GM21737 (cell line): ENCODE data around the gene TREML2.
"Not testable (repeated sequence)": the region's sequence is repeated elsewhere in the genome, so short reads cannot be mapped to it uniquely, and the experiment has no call there.

Source experiments
- ATAC-seq: cut with Tn5 transposase; IDR thresholded peaks from one replicate; pipeline ENCODE4 v1.9.1; 2021; ENCODE audit warnings: mild to moderate bottlenecking, moderate library complexity; ENCODE audit not compliant: unreplicated experiment

The TREML2 gene

DNA sequence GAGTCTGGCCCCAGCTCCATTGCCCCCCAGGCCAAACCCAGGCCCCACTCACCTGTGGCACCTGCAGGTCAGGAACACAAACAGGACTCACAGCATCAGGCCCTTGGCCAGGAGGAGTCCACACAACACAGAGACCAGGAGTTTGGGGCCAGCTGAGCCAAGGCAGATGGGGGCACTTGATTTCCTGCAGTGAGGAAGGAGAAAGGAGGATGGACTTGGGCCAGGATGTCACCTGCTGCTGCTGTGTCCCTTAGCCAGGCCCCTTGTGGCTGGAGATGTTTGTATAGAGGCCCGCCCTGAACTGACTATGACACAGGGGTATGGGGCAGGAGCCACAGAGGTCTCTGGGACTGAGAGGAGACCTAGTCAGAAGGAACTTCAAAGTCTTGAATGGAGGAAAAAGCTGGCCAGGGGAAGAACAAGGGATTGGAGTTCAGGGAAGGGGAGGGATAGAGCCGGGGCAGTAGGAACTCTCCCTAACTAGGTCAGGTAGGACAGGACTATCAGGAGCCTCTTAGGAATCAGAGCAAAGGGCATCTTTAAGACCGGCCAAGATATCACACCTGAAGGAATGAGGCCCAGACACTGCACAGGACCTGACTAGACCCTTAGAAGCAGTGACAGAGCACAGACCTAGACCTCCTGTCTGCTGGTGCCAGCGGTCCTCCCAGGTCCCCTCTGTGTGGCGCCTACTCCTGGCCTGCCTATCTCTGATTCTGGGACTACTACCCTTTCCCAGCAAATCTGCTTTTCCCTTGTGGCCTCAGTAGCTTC is 8.8 kb upstream of the TREML2 start:
- ATAC-seq: no peak

DNA sequence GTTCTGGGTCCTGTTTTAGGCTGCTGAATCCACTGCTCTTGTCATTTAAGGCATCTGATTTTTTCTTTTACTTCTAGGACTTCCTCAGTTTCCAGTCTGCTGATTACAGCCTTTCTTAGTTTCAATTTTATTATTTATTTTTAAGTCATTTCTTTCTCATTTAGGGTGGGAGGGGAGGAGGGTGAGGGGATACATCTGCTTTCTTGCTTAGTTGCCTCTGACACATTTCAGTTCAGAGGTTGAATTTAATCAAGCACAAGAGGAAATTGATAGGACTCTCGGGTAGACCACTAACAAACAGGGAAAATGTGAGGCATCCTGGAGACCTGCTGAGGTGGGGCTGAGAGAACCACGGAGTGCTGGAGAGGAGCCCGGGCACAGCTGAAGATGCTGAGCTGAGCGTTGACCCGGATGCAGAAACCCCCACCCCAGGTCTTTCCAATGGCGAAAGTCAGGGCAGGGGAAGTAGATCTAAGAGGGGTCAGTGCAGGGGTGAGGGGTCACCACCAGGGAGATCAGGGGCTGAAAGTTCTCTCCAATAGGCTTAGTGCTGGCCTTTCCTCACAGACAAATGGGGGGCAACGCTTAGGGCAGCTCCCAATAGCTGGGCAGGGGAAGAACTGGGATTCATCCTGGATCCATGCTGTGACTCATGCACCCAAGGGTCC is 7.6 kb upstream of the TREML2 start:
- no peak for ATAC-seq

DNA sequence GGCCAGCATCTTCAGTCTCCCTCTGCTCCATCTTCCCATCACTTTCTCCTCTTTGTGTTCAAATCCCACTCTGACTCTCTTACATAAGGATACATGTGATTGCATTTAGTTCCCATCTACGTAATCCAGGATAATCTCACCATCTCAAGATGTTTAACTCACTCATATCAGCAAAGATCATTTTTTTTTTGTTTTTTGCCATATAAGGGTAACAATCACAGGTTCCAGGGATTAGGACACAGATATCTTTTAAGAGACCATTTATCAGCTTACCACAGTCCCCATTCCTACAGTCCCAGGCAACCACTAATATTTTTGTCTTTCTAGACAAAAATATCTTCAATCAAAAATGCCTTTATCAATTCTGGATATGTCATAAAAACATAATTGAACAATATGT is 3.2 kb upstream of the TREML2 start:
- no peak for ATAC-seq

DNA sequence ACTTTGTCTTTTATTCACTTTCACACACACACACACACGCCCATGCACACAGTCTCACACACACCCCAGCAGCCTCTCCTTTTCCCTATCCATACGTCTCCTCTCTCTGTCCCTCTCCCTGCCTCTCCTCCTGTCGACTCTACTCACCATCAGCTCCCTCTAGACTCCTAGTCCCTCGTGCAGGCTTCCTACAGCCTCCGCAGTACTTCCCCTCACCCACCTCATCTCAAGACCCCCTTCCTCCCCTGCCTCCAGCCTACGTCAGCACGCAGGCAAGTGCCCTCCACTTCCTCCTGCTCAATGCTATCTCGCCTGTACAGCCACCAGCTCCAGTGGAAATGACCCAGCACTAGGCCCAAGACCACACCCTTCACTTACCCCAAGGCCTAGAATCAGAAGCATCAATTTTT is 820 bp upstream of the TREML2 start:
- no peak for ATAC-seq

DNA sequence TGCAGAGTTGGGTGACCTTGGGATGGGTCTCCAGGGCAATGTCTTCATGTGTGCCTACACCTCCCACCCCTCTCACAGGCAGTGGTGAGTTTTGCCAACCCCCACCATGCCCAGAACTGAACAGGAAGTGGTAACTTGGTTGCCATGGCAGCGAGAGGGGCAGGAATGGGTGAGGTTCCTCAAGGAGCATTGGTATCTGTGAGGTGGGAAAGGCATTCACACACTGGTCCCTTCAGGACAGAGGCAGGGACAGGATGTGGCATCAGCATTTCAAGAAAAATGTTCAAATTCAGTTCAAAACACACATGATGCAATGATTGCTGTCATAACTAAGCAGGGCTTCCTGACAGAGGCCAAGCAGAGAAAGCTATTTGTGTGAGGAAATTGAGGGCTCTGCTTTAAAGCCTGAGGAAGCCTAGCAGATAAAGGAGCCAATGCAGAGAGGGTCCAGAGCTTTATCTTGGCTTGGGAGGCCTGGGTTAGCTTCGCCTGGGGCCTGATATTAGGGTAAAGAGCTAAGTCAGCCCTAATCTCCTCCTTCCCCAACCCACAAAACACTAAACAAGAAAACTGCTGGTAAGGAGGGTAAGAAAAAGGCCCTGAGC is 551 bp downstream of the TREML2 start:
- peak; percentile 26 for ATAC-seq

DNA sequence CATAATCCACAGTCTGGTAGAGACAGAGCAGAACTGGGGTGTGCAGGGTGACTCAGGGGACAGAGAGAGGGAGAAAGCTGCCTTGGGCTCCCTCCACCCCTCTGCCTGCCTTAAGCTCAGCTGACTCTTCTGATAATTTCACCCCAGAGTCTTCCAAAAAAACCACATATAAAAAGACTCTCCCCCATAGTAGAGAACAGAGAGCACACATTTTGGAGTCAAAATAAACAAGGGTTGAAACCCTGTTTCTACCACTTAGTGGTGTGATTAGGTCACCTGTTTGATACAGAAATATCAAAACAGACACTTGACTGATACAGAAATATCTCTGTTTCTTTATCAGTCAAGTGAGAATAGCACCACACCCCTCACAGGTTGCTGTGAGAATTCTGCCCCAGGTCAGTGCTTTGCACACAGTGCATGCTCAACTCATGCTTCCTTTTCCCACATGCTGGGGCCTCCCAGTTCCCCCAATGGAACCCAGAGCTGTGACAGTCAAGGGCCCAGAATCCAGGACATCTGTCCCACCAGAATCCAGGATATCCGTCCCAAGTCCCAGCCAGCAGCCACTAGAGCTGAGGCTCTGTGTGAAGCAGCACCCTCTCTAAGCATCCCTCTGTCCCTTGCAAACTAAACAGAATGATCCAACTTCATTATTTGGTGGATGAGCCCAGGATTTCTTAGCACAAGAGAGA is 1.2 kb downstream of the TREML2 start:
- ATAC-seq: peak; percentile 44

DNA sequence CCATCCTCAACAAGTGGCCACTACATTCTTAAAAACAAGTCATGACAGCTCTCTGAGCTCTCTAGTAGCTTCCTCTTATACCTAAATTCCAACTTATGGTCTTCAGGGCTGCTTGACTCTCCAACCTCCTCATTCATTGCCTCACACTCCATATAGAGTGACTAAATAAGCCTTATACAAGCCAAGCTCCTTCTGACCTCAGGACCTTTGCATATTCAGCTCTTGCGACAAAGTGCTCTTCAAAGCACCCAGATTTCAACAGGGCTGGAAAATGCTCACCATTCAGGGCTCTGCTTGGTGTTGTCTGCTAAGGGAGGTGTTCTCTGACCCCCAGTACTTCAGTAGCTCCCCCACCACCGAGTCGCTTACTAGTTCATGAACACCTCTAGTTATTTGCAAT is 3.7 kb downstream of the TREML2 start:
- ATAC-seq: no peak

DNA sequence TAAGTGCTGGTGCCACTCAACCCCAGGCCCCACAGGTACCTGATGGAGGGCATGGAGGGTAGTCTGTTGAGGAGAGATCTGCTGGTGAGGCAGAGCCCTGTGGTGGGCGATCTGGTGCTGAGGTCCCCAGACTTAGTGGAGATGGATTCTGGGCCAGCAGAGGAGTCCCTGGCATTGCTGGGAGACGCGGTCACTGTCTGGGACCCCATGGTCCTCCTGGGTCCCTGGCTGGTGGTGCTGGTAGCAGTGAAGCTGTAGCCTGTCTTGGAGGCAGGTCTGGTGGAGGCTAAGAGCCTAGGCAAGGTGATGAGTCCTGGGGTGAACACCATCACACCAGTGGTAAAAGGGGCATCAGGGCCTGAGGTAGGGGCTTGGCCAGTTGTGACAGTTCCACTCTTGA is 6.6 kb downstream of the TREML2 start:
- ATAC-seq: no peak

DNA sequence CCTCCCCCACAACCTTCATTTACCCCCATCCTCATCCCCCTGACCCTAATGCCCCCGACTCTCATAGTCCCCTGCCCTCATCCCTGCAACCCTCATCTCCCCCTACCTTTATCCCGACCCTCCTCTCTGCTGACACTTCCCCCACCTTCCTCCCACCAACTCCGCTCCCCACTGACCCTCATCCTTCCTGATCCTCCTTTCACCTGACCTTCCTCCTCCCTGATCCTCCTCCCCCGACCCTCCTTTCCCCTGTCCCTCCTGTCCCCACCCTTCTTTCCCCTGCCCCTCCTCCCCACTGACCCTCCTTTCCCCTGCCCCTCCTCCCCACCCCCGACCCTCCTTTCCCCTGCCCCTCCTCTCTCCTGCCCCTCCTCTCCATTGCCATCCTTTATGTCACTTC is 7.1 kb downstream of the TREML2 start:
- no peak for ATAC-seq

DNA sequence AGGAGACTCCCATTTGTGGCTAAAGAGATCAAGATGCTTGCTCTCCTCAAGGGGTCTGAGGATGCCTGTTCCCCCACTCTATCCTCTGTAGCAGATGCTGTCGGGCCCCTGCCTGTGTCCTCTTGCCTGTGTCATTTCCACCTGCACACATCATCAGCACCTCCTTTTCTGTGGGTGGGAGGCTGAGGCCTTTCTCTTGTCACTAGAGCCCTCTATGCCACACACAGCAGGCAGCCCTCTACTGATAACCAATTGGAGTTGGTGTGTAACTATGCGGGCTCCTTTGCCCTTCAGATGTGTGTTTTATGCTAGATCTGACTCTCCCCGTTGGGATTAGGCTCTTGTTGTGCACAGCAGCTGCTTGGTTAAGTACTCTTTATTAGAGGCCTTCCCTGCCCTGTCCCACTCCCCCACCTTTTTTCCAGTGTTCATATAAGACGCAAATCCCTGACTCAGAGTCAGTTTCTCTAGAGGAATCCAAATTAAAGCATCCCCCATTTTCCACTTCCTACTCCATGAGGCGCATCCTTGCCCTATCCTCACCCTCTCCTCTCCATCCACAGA is 7.7 kb downstream of the TREML2 start:
- no peak for ATAC-seq

DNA sequence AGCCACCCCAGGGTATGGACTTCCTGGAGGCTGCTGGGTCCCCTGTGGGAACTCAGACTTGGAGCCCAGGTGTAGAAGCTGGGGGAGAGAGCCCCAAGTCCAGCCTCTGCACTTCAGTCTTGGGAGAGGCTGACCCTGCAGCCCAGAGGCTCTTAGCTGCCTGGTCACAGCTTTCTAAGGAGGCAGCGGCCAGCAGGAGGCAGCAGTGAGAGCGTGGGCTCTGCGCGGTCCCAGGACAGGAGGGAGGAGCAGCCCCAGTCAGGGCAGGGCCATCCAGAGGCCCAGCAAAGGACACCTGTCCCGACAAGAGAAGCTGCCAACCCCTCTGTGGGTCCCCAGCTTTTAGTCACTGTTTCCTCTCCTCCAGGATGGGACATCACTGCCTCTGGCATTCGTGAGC is 9.4 kb downstream of the TREML2 start:
- no peak for ATAC-seq

DNA sequence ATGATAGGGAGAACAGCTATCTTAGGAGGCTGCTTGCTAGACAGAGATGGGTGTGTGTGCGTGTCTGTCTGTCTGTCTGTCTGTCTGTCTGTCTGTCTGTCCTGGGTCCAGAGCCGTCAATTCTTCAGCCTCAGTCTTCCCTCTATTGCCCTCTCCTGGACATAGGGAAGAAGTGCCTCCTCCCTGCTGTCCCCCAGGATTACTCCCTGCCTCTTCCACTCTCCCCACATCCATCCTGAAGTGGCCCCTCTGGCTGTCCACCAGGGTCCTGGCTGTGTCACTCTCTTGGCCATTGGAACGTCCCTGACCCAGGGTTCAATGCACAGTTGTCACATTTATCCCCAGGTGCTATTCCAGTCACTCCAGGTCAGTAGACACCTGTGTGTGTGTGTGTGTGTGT is 10.2 kb downstream of the TREML2 start:
- no peak for ATAC-seq

DNA sequence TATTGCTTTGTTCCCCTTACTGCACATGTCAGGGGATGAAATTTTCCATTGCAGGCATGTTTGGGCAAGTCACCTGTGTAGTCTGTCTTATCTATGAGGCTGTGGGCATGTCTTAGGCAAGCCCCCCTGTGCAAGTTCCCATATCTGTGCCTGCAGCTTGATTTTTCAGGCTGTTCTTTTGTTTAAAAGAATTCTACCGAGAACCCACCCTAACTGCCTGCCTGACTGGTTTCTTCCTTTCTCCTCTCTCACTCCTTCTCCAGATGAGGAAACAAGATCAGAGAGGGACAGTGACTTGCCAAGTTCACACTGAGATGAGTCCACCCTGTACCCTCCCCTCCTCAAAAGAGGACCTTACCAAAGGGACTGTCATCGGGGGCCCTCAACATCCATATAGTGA is 11.0 kb downstream of the TREML2 start:
- no peak for ATAC-seq

DNA sequence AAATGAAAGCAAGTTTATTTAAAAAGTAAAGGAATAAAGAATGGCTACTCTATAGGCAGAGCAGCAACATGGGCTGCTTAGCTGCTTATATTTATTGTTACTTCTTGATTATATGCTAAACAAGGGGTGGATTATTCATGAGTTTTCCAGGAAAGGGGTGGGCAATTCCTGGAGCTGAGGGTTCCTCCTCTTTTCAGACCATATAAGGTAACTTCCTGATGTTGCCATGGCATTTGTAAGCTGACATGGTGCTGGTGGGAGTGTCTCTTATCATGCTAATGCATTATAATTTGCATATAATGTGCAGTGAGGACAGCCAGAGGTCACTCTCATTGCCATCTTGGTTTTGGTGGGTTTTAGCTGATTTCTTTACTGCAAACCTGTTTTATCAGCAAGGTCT is 11.9 kb downstream of the TREML2 start:
- not testable (repeated sequence) for ATAC-seq

DNA sequence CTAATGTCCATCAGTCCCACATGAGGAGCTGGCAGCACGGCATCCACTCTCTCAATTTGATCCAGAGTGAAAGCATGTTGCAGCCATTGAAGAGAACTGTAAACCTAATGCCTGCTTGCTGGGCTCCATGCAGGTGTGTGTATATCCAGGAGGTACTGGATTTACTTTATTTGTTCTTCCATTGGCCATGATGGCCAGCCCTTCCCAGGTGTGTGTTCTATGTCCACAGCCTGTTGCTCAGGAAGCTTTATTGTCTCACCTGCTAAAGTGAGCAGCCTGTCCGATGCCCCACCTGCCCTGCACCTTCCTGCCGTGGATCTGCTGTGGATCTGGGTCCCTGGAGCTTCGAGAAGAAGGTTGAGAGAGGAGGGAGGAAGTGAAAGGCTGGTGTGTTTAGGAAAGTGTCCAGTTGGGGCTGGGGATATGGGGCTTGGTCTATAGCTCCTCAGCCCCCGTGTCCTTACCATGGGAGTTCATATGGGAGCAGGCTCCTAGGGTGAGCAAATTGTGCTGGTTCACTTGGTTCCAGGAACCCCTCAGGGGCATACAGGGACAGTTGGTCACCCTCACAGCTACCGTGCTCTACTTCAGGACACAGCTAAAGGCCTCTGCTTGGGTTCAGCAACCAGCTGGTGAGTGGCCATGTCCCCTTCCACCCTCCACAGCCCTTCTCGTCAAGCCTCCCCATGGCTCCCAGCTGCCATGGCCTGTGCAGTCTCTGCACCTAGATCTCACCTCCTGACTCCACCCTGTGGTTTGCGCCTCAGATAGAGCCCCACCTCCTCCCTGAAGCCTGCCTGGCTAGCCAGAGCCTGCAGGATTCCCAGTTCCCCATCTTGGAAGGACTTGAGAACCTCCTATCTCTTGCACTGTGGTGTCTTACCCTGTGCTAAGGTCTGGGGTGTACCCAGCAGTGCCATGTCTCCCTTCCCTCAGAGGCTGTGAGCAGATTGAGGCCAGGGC is 12.7 kb downstream of the TREML2 start:
- ATAC-seq: no peak

DNA sequence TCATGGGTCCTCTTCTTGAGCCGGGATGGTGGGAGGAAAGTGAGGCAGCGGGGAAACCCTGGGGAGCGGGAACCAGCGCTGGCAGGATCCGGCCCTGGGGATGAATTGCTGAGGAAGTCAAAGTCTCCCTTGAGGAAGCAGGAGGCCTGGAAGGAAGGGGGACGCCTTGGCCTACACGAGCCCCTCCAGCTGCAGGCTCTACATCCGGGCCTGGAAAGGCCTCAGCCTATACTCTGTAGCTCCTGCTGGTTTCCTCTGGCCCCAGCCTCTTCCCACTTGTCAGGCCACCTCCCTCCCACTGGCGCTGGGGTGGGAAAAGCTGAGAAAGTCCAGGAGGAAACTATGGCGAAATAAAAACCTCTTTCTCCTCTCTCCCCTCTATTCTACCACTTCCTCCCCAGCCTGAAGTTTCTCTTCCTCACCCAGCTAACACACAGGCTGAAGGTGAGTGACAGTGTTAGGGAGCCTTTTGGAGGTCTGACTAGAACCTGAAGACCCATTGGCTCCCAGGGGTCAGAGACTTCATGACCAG is 14.9 kb downstream of the TREML2 start:
- no peak for ATAC-seq

DNA sequence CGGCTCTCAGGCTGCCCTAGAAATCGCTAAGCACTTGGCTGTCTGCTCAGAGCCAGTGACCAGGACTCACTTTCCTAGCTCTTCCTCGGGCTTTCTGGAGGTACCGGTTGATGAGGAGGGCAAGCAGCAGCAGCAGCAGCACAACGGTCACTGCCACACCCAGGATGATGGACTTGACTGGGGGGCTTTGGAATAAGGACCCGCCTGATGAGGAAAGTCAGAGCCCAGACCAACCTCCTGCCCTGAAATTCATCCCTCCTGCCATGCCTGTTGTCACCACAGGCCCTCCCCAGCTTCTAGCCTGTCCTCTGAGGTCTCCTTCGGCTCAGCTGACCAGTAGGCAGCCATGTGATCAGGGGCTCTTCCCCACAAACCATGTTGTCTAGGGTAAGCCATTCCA is 16.2 kb downstream of the TREML2 start:
- no peak for ATAC-seq

DNA sequence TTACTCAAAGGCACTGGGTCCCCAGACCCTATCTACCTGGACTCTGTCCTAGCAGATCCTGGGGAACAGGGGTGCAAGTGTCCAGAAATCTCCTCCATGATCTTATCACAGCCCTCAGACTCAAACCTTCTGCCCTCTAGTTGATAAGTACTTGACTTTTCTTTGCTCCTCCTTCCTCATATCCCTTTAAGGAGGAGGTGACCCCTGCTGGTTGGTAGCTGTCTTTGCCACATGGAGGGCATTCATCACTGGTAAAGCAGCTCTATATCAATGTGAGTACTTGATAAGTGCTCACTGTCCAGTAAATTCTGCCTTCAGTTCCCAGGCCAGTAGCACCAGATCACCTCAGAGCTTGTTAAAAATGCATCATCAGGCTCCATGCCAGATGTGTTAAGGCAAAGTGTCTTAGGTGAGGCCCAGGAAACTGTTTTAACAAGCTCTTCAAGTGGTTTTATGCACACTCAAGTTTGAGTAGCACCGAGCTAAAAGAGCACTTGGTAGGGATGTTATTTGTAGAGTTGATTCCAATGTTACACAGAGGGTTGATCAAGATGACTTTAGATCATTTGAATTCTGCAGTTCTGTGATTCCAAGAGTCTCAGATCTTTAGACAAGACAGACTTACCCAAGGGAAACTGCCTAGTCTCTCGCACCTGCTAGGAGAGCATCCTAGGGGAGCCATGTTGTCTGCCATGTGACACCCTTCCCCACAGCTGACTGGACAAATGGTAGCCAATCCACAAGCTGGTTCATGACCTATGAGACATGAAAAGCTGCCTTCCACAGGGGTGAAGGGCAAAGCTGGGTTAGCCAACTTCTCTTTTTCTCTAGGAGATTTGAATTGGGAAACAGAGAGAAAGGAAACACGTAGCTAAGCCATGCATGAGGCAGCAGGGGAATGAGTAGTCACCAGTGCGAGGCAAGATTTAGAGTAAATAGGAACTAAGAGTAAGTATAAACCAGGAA is 18.6 kb downstream of the TREML2 start:
- no peak for ATAC-seq

DNA sequence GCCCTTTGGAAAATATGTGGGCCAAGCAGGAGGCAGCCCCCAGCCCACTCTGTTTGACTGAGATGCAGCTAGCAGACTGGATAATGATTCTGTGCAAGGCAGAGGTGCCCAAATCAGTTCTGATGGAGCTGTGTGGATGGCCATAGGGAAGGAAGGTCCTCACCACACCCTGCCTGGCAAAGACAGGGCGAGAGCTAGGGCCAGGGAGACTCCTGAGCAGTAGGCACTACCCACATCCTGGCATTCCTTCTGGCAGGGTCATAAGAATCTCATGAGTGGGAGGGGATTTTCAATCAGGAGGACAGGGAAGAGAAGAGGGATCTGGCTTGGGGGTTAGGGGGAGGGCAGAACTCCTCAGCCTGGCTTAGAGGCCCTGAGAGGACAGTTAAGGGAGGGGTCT is 19.4 kb downstream of the TREML2 start:
- no peak for ATAC-seq
